Measurements from ENCODE around the gene PDE4B. TPM values are rescaled to one million over a fixed set of nuclear protein-coding genes. Genes with fewer than 3 reads are reported as not detected.

Gene PDE4B
- total RNA-seq, 1 donor from 2014 or later, result 0.29 TPM

DNA sequence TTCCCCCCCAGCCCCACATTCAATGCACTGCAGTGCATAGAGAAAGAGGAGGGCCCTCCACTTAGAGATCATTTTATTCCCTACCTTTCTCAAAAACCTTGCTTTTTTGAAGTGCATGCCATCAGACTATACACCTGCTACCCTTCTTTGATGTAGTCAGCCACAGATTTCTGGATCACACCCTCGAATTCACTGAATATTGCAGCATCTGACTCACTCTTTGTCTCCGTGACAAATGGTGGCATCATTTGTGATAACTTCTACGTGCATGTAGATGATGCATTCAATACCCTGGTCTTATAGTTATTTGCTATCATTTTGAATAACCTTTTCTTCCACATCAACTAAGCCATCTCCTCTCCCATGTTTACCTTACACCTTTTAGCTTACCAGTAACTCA, 431.0 kb downstream of the PDE4B start:
- no peak for DNase-seq (ENCODE audit: low spot score, unreplicated experiment)
- Mint-ChIP-seq H3K4me3 (ENCODE audit: low read depth) (no peak overlapping the region), H3K9me3 (ENCODE audit: low read depth) (no peaks in the 10 kb centered on the region), H3K4me1 (ENCODE audit: low read depth) (no peaks in the 10 kb centered on the region), H3K36me3 (ENCODE audit: insufficient read depth) (no peaks in the 10 kb centered on the region), H3K27ac (no peak overlapping the region), H3K27me3 (peaks cover 11% of the 10 kb centered on the region)
- TF ChIP-seq, protein P1, sequence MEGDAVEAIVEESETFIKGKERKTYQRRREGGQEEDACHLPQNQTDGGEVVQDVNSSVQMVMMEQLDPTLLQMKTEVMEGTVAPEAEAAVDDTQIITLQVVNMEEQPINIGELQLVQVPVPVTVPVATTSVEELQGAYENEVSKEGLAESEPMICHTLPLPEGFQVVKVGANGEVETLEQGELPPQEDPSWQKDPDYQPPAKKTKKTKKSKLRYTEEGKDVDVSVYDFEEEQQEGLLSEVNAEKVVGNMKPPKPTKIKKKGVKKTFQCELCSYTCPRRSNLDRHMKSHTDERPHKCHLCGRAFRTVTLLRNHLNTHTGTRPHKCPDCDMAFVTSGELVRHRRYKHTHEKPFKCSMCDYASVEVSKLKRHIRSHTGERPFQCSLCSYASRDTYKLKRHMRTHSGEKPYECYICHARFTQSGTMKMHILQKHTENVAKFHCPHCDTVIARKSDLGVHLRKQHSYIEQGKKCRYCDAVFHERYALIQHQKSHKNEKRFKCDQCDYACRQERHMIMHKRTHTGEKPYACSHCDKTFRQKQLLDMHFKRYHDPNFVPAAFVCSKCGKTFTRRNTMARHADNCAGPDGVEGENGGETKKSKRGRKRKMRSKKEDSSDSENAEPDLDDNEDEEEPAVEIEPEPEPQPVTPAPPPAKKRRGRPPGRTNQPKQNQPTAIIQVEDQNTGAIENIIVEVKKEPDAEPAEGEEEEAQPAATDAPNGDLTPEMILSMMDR (IDR thresholded peaks at IDR 0.05; ENCODE audit: unreplicated experiment), result no peak

GRCh38 chr1:66226985-66227384, 434.3 kb downstream of the PDE4B start:
- H3K4me1 Mint-ChIP-seq (ENCODE audit: low read depth), result peaks cover 2% of the 10 kb centered on the region
- H3K36me3 Mint-ChIP-seq (ENCODE audit: insufficient read depth), result no peaks in the 10 kb centered on the region
- no peak for DNase-seq (ENCODE audit: low spot score, unreplicated experiment)
- no peak overlapping the region for H3K27ac Mint-ChIP-seq
- no peaks in the 10 kb centered on the region for H3K9me3 Mint-ChIP-seq (ENCODE audit: low read depth)
- H3K27me3 Mint-ChIP-seq, result peaks cover 11% of the 10 kb centered on the region
- TF ChIP-seq, protein P1 (IDR thresholded peaks at IDR 0.05; ENCODE audit: unreplicated experiment), result no peak
- H3K4me3 Mint-ChIP-seq (ENCODE audit: low read depth), result no peak overlapping the region

DNA sequence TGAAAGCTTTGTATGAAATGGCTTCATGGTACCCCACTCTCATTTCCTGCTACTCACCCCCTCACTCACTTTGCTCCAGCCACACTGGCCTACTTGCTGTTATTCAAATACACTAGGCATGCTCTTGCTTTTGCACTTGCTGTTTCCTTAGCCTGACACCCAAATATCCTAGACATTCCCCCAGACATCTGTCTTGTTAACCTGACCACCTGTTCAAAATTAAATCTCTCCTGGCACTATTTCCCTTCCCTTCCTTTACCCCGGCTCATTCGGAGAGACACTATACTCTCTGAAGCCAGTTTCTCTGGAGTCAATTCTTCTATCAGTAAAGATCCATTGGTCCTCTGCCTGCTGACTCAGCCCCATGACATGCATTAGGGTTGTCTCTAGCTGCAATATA, 435.3 kb downstream of the PDE4B start:
- Mint-ChIP-seq H3K9me3 (ENCODE audit: low read depth) (no peaks in the 10 kb centered on the region), H3K4me1 (ENCODE audit: low read depth) (peaks cover 2% of the 10 kb centered on the region), H3K36me3 (ENCODE audit: insufficient read depth) (no peaks in the 10 kb centered on the region), H3K4me3 (ENCODE audit: low read depth) (no peak overlapping the region), H3K27ac (no peak overlapping the region), H3K27me3 (peaks cover 11% of the 10 kb centered on the region)
- TF ChIP-seq, protein P1 (IDR thresholded peaks at IDR 0.05; ENCODE audit: unreplicated experiment), result no peak
- DNase-seq (ENCODE audit: low spot score, unreplicated experiment), result no peak

DNA sequence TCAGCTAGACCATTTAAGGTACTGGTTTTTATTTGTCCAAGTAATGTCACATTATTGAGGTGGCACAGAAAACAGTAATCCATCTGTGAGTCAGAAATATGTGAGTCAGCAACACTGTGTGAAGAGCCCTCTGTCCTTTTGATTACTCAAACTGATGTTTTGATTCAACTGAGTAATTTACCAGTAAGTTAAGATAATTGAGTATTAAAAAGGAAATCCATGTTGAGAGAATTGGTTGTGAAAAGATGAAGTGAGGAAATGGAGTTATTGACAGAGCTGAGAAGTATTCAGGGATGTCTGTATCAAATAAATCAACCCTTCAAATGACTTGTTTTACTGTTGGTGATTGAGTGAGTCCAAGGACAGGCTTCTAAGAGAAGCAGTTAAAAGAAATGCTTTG, 438.5 kb downstream of the PDE4B start:
- H3K36me3 Mint-ChIP-seq (ENCODE audit: insufficient read depth), result no peaks in the 10 kb centered on the region
- TF ChIP-seq, protein P1 (IDR thresholded peaks at IDR 0.05; ENCODE audit: unreplicated experiment), result no peak
- H3K4me1 Mint-ChIP-seq (ENCODE audit: low read depth), result peaks cover 9% of the 10 kb centered on the region
- H3K9me3 Mint-ChIP-seq (ENCODE audit: low read depth), result peaks cover 3% of the 10 kb centered on the region
- no peaks in the 10 kb centered on the region for H3K27me3 Mint-ChIP-seq
- no peak overlapping the region for H3K4me3 Mint-ChIP-seq (ENCODE audit: low read depth)
- H3K27ac Mint-ChIP-seq, result no peak overlapping the region
- no peak for DNase-seq (ENCODE audit: low spot score, unreplicated experiment)

DNA sequence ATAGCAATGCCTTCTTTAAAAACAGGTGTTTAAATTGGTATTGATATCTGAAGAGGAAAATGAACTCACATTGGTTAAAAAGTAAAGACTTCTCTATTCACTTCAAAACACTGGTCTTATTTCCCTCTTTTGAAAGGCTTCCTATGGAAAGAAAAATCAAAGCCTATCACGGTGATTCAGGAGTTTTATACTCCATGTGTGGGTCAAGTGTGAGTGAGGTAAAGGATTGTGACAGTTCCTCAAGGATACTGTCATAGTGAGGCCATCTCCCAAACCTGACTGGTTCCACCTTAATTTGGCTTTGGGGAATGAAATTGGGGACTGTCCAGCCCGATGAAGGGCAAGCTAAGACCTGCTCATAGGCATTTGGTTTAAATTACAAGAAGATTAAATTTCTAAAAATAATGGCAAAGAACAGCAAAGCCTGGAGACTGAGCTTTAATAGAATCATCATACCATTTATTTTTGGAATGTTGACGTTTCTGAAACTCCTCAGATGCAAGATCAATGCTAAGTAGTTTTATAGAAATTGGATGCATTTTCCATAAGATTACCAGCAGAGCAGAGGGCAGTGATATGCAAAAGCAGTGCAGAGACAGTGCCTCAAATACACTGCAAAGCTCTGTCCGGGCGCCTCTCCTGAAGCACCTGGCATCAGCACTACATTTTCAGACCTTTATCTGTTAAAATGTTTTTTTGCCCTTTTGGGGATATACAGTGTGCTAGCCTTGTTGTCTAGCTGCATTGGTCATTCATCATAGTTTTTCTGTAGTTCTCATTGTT, 439.2 kb downstream of the PDE4B start:
- Mint-ChIP-seq H3K27me3 (no peaks in the 10 kb centered on the region), H3K4me1 (ENCODE audit: low read depth) (peaks cover 14% of the 10 kb centered on the region), H3K9me3 (ENCODE audit: low read depth) (peaks cover 3% of the 10 kb centered on the region), H3K27ac (no peak overlapping the region), H3K4me3 (ENCODE audit: low read depth) (no peak overlapping the region), H3K36me3 (ENCODE audit: insufficient read depth) (no peaks in the 10 kb centered on the region)
- TF ChIP-seq, protein P1 (IDR thresholded peaks at IDR 0.05; ENCODE audit: unreplicated experiment), result no peak
- DNase-seq (ENCODE audit: low spot score, unreplicated experiment), result no peak

All from progenitor cell of endocrine pancreas (in vitro differentiated cells).